Neural progenitor cell (in vitro differentiated cells): Measurements from ENCODE around the gene GPD1L.

Experiments
- CTCF ChIP-seq: fragments of 200-600 bp; sonication (generic); IDR thresholded peaks from 2 replicates; pipeline ENCODE4 v1.5.1; 2017; ENCODE audit warnings: antibody characterized with exemption, mild to moderate bottlenecking
- EZH2phosphoT487 ChIP-seq: fragments of 200-600 bp; sonication (generic); IDR thresholded peaks from 2 replicates; pipeline ENCODE4 v1.6.1; 2017; ENCODE audit warnings: antibody characterized with exemption

GRCh38 chr3:32117320-32117719 lies 10.9 kb downstream of the GPD1L start:
- TF ChIP-seq CTCF: no peak
- no peak for TF ChIP-seq EZH2phosphoT487
